ENCODE measurements around the gene PRCC. TPM values are rescaled to one million over a fixed set of nuclear protein-coding genes. Genes with fewer than 3 reads are reported as not detected.

Gene PRCC
- total RNA-seq, 1 donor from 2014 or later, result 75.5 TPM

DNA sequence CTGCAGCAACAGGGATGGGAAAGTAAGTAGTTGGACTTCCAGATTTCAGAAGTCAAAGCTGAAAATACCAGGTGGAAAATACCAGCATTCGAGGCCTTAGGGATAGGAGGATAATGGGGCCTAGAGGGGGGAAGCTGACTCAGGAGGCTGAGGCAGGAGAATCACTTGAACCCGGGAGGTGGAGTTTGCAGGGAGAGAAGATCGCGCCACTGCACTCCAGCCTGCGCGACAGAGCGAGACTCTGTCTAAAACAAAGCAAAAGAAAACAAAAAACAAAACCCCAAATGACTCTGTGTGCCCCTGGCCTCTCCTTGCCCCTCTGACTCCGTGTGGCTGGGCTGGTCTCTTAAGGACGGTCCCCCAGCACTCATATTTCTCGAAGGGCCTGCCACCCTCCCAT lies 46.0 kb downstream of the PRCC start:
- FAIRE-seq (no peak), DNase-seq (ENCODE audit: low read depth) (no peak)
- Mint-ChIP-seq H3K36me3 (ENCODE audit: low read depth, unreplicated experiment) (peaks cover 8% of the 10 kb centered on the region), H3K4me3 (ENCODE audit: unreplicated experiment) (peak overlapping the region; percentile 41), H3K27ac (ENCODE audit: unreplicated experiment) (no peak overlapping the region), H3K27me3 (ENCODE audit: low read depth, unreplicated experiment) (peaks cover 27% of the 10 kb centered on the region), H3K9me3 (ENCODE audit: unreplicated experiment) (peaks cover 4% of the 10 kb centered on the region), H3K4me1 (ENCODE audit: low read depth, unreplicated experiment) (peaks cover 24% of the 10 kb centered on the region)
- Histone ChIP-seq H2AFZ (ENCODE audit: low read depth, low read length) (peak overlapping the region; percentile 91), H3K9me3 (ENCODE audit: insufficient read depth, low read depth, low read length) (no peaks in the 10 kb centered on the region), H3K27ac (ENCODE audit: low read depth, low read length) (no peak overlapping the region), H3K79me2 (ENCODE audit: insufficient read depth, low read length) (no peaks in the 10 kb centered on the region), H3K4me2 (ENCODE audit: low read length) (peak overlapping the region; percentile 81), H3K9ac (ENCODE audit: low read length) (peak overlapping the region; percentile 44), H3K4me1 (ENCODE audit: insufficient read depth, low read length) (peaks cover 24% of the 10 kb centered on the region), H4K20me1 (ENCODE audit: insufficient read depth, low read length) (no peaks in the 10 kb centered on the region), H3K27me3 (ENCODE audit: insufficient read depth, low read length) (peaks cover 2% of the 10 kb centered on the region), H3K4me3 (ENCODE audit: insufficient read depth, low read depth, low read length) (peak overlapping the region; percentile 43), H3K36me3 (ENCODE audit: insufficient read depth, low read length) (no peaks in the 10 kb centered on the region)
- TF ChIP-seq EZH2 (IDR thresholded peaks at IDR 0.05; ENCODE audit: insufficient read depth, low read length), result no peak
- TF ChIP-seq, protein P1, sequence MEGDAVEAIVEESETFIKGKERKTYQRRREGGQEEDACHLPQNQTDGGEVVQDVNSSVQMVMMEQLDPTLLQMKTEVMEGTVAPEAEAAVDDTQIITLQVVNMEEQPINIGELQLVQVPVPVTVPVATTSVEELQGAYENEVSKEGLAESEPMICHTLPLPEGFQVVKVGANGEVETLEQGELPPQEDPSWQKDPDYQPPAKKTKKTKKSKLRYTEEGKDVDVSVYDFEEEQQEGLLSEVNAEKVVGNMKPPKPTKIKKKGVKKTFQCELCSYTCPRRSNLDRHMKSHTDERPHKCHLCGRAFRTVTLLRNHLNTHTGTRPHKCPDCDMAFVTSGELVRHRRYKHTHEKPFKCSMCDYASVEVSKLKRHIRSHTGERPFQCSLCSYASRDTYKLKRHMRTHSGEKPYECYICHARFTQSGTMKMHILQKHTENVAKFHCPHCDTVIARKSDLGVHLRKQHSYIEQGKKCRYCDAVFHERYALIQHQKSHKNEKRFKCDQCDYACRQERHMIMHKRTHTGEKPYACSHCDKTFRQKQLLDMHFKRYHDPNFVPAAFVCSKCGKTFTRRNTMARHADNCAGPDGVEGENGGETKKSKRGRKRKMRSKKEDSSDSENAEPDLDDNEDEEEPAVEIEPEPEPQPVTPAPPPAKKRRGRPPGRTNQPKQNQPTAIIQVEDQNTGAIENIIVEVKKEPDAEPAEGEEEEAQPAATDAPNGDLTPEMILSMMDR (IDR thresholded peaks at IDR 0.05; ENCODE audit: insufficient read depth, low read depth, low read length), result no peak

DNA sequence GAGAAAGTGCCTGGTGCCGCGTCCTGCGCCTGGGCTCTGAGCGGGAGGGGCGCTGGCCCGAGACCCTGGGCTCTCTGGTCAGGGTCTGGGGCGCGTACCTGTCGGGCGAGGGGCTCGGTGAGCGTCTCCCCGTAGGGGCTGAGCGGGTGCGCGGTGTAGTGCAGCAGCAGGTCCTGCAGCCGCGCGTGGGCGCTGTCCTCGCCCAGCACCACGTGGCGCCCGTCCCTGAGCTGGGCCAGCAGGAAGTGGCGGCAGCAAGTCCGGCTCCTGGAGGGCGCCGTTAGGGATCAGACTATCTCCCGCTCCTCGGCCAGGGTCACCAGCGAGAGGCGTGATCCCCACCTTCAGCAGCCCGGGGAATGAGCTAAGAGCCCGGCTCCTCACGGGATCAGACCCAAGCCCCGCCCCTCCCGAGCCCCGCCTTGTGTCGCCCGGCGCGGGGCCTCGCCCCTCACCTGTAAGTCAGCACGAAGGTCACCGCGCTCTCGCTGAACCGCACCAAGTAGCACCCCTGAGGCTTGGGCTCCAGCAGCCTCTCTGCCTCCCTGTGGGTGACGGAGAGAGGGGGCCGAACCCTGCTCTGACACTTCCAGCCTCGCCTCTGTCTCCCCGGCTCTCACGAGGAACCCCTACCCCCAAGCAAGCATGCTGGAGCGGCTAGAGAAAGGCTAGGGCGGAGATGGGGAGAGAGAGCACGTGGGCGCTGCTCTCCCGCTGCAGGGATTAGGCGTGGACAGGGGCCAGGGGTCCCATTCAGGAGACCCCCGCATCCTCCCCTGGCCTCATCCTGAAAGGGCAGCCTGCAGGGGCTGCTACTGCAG lies 46.6 kb downstream of the PRCC start:
- Histone ChIP-seq H3K4me2 (ENCODE audit: low read length) (peak overlapping the region; percentile 81), H4K20me1 (ENCODE audit: insufficient read depth, low read length) (no peaks in the 10 kb centered on the region), H2AFZ (ENCODE audit: low read depth, low read length) (peak overlapping the region; percentile 91), H3K27ac (ENCODE audit: low read depth, low read length) (no peak overlapping the region), H3K9me3 (ENCODE audit: insufficient read depth, low read depth, low read length) (no peaks in the 10 kb centered on the region), H3K79me2 (ENCODE audit: insufficient read depth, low read length) (no peaks in the 10 kb centered on the region), H3K36me3 (ENCODE audit: insufficient read depth, low read length) (no peaks in the 10 kb centered on the region), H3K9ac (ENCODE audit: low read length) (peak overlapping the region; percentile 44), H3K4me3 (ENCODE audit: insufficient read depth, low read depth, low read length) (peak overlapping the region; percentile 43), H3K27me3 (ENCODE audit: insufficient read depth, low read length) (peaks cover 2% of the 10 kb centered on the region), H3K4me1 (ENCODE audit: insufficient read depth, low read length) (peaks cover 24% of the 10 kb centered on the region)
- no peak for FAIRE-seq
- peak overlapping the region; percentile 77 for H3K27ac Mint-ChIP-seq (ENCODE audit: unreplicated experiment)
- H3K27me3 Mint-ChIP-seq (ENCODE audit: low read depth, unreplicated experiment), result peaks cover 22% of the 10 kb centered on the region
- H3K4me3 Mint-ChIP-seq (ENCODE audit: unreplicated experiment), result peak overlapping the region; percentile 47
- H3K9me3 Mint-ChIP-seq (ENCODE audit: unreplicated experiment), result peaks cover 4% of the 10 kb centered on the region
- DNase-seq (ENCODE audit: low read depth), result peak; percentile 40
- peaks cover 24% of the 10 kb centered on the region for H3K4me1 Mint-ChIP-seq (ENCODE audit: low read depth, unreplicated experiment)
- peaks cover 8% of the 10 kb centered on the region for H3K36me3 Mint-ChIP-seq (ENCODE audit: low read depth, unreplicated experiment)
- TF ChIP-seq, protein P1 (IDR thresholded peaks at IDR 0.05; ENCODE audit: insufficient read depth, low read depth, low read length), result peak; percentile 33
- no peak for TF ChIP-seq EZH2 (IDR thresholded peaks at IDR 0.05; ENCODE audit: insufficient read depth, low read length)
